ENCODE results near the gene BTG2.
A peak's percentile ranks its signal among the peaks of the same experiment; 100 is the strongest.
"Not testable (repeated sequence)": the region's sequence is repeated elsewhere in the genome, so short reads cannot be mapped to it uniquely, and the experiment has no call there.

Gene BTG2

DNA sequence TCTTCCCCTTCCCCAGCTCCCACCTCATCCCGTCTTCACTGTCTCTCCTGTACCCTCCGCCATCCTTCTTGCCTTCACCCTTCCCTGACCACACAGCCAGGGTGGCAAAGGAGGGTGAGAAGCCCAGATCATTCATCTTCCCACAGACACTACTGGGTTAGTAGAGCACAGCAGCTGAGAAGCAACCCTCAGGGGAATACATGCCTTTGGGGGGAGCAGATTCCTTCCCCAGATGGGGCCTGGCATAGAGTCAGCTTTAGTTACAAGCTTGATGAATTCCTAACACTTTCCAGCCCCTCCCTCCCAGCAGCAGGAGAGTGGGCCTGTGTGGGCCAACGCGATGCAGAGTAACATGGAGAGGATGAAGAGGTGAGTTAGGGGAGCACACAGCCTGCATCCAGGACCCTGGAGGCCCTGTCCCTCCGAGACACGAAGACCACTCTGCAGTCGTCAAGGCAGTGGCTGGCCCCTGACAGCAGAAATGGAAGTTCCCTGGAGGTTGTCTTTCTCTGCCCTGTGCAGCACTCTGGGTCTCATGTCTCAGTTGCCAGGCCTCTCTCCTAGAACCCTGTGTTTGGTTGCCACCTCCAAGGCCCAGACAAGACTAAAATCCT is 8.8 kb upstream of the BTG2 start:
- no peak for DNase-seq

DNA sequence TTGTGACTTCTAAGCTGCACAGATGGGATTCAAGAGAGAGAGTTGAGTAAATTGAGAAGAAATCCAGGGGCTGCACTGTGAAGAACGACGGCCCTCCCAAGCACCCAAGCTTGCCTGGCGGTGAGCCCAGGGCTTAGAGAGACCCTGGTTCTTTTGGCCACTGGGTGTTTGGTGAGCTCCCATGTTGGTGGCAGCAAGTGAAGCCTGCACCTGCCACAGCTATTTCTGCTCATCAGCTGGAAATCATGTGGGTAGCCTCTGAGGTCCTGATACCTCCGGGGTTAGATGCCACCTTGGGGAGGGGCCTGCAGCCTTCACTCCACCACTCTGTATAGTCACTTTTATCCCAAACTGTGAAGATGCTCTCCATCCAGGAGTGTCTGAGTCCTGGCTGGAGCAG is 6.2 kb upstream of the BTG2 start:
- DNase-seq: no peak

- not testable (repeated sequence) for DNase-seq
Measured at GRCh38 chr1:203299719-203300429, 5.4 kb upstream of the BTG2 start.

DNA sequence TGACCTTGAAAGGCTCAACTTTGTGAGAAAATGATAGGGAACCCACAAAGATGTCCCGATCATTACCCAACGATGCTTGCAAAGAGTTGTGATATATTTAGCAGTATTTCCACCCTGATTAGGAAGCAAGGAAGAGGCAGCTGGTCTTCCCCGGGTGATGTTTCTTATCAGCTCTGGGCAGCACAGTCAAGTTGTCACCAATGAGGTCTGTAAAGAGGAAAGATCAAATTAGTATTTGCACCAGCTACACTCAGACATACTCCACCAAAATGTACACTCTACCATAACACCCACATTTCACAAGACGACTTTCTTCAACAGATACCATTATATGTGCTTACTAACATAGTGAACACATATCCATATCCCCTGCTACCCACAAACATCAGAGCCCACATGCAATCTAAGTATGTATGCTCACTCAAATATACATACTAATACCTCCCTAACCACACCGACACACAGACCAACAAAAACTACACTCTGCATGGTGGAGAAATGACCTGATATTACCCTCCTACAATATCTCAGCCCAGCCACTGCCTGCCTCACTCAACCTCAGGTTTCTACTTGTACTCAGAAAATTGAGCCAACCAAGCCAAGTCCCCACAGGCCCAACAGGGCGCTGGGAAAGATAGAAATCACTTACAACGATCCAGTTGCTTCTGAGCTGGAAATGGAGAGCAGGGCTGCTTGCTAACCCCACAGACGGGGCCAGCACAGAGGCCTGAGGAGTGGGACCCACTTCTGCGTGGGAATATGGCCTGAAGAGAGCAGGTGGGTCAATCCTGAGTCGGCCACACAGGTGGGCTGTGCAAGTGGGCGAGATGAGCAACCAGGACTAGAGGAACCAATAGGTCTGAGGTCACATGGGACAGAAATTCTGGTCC is 4.6 kb upstream of the BTG2 start:
- no peak for DNase-seq

DNA sequence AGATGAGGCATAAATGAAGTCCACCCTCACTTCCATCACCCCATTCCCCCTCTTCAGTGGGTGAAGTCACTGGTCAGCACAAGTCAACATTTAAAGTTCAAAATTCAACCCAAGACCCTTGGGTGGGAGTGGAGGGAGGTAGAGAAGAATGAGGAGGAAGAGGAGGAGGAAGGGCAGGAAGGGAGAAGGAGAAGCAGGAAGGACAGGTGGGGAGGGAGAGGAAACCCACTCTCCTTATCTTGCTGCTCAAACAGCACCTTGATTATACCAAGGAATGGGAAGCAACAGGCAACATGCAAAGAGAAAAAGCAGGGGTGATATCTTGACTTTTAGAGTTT is 4.0 kb upstream of the BTG2 start:
- DNase-seq: no peak

DNA sequence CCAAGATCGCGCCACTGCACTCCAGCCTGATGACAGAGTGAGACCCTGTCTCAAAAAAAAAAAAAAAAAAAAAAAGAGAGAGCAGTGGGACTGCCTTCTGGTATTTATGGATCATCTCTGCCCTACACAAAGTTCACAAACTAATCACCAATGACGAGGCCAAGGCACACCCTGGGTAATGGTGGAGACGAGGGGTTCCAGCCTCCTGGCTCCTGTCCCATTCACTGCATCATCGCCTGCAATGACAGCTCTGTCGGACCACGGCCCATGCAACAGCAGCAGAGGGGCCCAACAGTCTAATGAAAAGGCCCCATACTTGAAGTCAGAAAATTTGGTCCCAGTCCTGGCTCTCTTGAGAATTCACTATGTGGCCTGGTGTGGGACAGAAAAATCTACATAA is 2.9 kb upstream of the BTG2 start:
- DNase-seq: no peak

DNA sequence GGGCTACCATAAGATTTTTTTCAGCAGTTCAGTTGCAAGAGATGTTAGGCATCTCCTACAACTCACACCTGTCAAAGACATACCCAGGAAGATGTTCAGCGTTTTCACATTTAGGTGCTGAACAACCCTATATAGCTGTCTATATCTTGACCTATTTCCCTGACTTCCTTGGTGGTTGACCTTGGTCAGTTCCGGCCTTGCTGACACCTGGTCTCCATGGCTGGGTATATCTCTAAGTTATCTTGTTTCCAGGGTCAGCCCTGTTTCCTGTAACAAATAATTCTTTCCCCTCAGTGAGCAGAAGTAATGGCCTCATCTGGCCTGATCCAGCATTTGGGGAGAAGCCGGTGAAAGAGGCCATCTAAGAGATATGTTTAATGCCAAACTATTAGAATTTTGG is 2.4 kb upstream of the BTG2 start:
- DNase-seq: no peak

- DNase-seq: no peak
Measured at GRCh38 chr1:203304391-203304918, 864 bp upstream of the BTG2 start.

GRCh38 chr1:203305809-203306088 is 430 bp downstream of the BTG2 start:
- DNase-seq: no peak

DNA sequence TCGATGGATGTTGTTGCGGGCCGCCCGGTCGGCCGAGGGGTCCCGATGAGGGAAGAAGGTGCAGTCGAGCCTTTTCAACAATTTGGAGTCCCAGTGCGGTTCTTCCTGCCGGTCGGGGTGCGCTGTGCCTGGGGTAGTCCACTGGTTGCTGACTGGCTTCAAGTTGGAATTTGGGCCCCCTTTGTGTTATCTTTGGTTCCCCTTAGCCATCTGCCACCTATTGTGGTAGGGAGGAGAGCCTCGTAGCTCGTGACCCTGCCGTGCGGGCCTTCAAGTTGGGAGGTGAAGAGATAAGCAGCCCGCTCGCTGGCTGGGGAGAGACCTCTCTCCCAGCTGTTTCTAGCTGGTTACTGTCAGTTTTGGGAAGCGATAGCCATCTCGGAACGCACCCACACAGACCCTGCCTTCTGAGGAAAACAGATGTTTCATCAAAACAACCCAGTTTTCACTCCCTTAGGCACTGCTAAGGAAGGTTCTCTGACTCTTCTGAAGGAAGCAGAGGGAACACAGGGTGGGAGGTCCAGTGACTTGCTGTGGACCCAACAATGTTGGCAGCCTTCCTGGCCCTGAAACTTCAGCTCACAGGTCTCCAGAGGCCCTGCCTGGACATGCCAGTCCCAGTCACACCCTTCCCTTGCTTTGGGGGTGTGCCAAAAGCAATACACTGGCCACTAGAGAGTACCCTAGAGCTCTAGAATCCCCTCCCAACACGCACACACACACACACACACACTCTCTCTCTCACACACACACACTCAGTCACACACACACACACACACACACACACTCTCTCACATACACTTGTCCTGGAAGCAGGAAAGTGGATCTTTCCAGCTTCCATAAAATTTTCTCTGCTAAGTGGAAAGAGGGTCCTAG is 1.0 kb downstream of the BTG2 start:
- peak; percentile 82 for DNase-seq

GRCh38 chr1:203306965-203307541 is 1.7 kb downstream of the BTG2 start:
- DNase-seq: no peak

GRCh38 chr1:203307641-203308126 is 2.4 kb downstream of the BTG2 start:
- no peak for DNase-seq

GRCh38 chr1:203308328-203308922 is 3.1 kb downstream of the BTG2 start:
- DNase-seq: no peak

DNA sequence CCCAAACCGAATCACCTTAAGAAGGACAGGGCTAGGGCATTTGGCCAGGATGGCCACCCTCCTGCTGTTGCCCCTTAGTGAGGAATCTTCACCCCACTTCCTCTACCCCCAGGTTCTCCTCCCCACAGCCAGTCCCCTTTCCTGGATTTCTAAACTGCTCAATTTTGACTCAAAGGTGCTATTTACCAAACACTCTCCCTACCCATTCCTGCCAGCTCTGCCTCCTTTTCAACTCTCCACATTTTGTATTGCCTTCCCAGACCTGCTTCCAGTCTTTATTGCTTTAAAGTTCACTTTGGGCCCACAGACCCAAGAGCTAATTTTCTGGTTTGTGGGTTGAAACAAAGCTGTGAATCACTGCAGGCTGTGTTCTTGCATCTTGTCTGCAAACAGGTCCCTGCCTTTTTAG is 3.6 kb downstream of the BTG2 start:
- no peak for DNase-seq

- DNase-seq: no peak
Measured at GRCh38 chr1:203311368-203312301, 6.3 kb downstream of the BTG2 start.

DNA sequence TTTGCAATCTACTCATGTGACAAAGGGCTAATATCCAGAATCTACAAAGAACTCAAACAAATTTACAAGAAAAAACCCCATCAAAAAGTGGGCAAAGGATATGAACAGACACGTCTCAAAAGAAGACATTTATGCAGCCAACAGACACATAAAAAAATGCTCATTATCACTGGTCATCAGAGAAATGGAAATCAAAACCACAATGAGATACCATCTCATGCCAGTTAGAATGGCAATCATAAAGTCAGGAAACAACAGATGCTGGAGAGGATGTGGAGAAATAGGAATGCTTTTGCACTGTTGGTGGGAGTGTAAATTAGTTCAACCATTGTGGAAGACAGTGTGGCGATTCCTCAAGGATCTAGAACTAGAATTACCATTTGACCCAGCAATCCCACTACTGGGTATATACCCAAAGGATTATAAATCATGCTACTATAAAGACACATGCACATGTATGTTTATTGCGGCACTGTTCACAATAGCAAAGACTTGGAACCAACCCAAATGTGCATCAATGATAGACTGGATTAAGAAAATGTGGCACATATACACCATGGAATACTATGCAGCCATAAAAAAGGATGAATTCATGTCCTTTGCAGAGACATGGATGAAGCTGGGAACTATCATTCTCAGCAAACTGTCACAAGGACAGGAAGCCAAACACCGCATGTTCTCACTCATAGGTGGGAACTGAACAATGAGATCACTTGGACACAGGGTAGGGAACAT is 8.9 kb downstream of the BTG2 start:
- not testable (repeated sequence) for DNase-seq

GRCh38 chr1:203316626-203317093 is 11.3 kb downstream of the BTG2 start:
- peak; percentile 77 for DNase-seq

GRCh38 chr1:203317429-203318228 is 12.3 kb downstream of the BTG2 start:
- no peak for DNase-seq

GRCh38 chr1:203318229-203318517 is 12.9 kb downstream of the BTG2 start:
- no peak for DNase-seq

All from NCI-H226 (cell line).